Measurements from ENCODE around the gene INPP5K.

INPP5K gene

DNA sequence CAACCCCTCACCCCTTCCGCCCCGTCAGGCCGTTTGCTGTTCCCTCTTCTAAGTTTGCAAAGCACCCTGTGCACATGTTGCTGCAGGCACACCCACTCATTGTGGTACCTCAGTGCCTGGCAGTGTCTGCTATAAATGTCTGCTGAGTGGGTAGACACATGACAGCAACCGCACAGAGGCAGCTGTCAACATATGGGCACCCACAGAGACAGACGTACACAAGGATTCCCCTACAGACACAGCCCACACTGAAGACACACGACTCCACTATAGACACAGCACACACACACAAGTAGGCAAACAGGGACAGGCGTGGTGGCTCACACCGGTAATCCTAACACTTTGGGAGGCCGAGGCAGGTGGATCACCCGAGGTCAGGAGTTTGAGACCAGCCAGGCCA is 42.6 kb downstream of the INPP5K start:
- no peak overlapping the region for H3K9ac ChIP-seq (ENCODE audit: low read length)
- no peaks in the 10 kb centered on the region for H3K4me1 ChIP-seq (ENCODE audit: control insufficient read depth, insufficient read depth, low read length)
- H3K4me3 ChIP-seq (ENCODE audit: low read length), result no peak overlapping the region
- peaks cover 37% of the 10 kb centered on the region for H3K36me3 ChIP-seq (ENCODE audit: control insufficient read depth, insufficient read depth, low read length)
- no peaks in the 10 kb centered on the region for H3K27me3 ChIP-seq (ENCODE audit: control insufficient read depth, insufficient read depth, low read length)
- no peak overlapping the region for H3K27ac ChIP-seq (ENCODE audit: low read depth, low read length)

- Histone ChIP-seq H3K27ac (ENCODE audit: low read depth, low read length) (no peak overlapping the region), H3K9ac (ENCODE audit: low read length) (no peak overlapping the region), H3K4me3 (ENCODE audit: low read length) (no peak overlapping the region), H3K36me3 (ENCODE audit: control insufficient read depth, insufficient read depth, low read length) (peaks cover 39% of the 10 kb centered on the region), H3K4me1 (ENCODE audit: control insufficient read depth, insufficient read depth, low read length) (no peaks in the 10 kb centered on the region), H3K27me3 (ENCODE audit: control insufficient read depth, insufficient read depth, low read length) (no peaks in the 10 kb centered on the region)
Observed at GRCh38 chr17:1473170-1473569, 43.2 kb downstream of the INPP5K start.

DNA sequence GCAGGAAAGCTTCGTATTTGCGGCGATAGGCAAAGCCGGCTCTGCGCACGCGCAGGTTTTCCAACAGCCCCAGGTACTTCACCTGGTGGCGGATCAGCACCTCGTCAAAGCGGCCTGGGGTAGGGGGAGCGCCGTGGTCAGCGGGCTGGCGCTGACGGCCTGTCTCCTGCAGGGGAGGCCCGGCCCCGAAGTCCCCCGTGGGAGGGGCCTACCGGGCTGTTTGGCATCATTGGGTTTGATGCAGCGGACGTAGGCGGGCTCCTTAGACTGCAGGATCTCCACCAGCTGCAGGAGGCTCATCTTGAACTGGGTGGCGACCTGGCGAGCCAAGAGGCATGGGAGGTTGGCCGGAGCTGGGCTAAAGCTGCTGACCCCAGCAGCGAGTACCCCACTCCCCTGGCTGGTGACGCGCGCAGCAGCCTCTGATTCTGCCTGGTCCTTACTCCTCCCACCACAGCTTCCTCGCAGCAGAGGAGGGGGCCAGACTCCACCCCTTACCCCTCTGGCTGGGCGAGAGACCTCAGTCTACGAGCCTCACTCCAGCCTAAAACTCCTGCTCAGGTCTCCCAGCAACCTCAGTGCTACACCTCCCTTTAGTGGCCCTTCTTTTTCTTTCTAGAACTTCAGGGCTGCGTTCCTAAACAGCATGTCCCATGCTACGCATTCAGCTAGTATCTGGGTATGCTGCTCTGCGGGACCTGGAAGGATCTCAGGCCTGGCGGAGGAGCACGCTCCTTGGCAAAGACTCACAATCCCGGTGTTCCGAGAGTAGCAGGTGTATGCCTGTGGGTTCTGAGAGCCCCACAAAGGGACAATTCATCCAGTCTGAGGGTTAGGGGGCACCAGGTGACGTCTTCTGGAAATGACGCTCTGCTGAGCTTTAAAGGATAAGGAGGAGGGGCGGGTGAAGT is 44.2 kb downstream of the INPP5K start:
- Histone ChIP-seq H3K9ac (ENCODE audit: low read length) (no peak overlapping the region), H3K27me3 (ENCODE audit: control insufficient read depth, insufficient read depth, low read length) (no peaks in the 10 kb centered on the region), H3K36me3 (ENCODE audit: control insufficient read depth, insufficient read depth, low read length) (peaks cover 45% of the 10 kb centered on the region), H3K4me3 (ENCODE audit: low read length) (no peak overlapping the region), H3K4me1 (ENCODE audit: control insufficient read depth, insufficient read depth, low read length) (no peaks in the 10 kb centered on the region), H3K27ac (ENCODE audit: low read depth, low read length) (no peak overlapping the region)

DNA sequence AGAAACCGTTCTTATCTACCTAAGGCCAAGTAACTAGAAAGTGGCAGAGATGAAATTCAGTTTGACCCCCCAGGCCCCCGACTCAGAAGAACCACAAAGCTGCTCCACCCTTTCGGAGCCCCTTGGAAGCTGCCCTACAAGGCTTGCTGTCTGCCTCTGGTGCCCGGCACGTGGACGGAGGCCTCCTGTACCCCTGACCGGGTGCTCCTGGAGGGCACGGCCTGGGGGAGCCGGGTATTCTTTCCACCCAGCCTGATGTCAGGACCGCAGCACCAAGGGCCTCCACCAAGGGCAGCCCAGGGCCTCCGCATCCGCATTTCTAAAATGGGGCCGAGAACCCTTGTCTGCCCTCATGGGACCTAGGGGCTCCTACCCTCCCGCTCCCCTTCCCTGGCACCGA is 44.9 kb downstream of the INPP5K start:
- H3K27ac ChIP-seq (ENCODE audit: low read depth, low read length), result no peak overlapping the region
- no peaks in the 10 kb centered on the region for H3K27me3 ChIP-seq (ENCODE audit: control insufficient read depth, insufficient read depth, low read length)
- H3K36me3 ChIP-seq (ENCODE audit: control insufficient read depth, insufficient read depth, low read length), result peaks cover 46% of the 10 kb centered on the region
- no peak overlapping the region for H3K9ac ChIP-seq (ENCODE audit: low read length)
- no peaks in the 10 kb centered on the region for H3K4me1 ChIP-seq (ENCODE audit: control insufficient read depth, insufficient read depth, low read length)
- H3K4me3 ChIP-seq (ENCODE audit: low read length), result no peak overlapping the region

DNA sequence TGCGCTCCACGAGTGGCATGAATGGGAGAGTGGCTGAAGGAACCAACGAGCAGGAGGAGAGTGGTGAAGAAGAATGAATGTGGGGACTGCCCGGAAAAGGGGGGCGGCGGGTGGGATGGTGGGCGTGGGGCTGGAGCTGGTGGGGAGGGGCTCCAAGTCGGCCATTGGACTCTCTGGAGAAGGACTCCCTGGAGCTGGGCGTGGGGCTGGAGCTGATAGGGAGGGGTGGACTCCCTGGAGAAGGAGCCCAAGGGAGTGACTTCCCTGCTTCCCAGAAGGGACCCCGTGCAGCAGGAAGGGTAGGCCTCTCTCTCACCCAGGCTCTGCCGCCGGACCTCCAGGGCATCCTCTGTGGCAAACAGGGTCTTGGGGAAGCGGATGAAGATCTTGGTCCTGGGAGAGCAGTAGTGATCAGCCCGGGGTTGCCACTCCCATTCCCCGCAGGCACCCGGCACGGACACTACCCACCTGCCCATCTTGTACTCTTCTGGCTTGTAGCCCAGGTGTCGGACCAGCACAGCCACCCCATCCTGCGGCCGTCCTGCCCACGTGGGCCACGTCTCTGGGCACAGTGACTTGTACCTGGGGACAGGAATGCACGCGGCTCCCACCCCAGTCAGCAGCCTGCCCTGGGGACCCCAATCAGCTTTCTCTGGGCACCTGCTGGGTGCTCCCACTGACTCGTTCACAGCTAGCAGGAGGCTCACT is 45.5 kb downstream of the INPP5K start:
- Histone ChIP-seq H3K4me3 (ENCODE audit: low read length) (no peak overlapping the region), H3K36me3 (ENCODE audit: control insufficient read depth, insufficient read depth, low read length) (peaks cover 45% of the 10 kb centered on the region), H3K27ac (ENCODE audit: low read depth, low read length) (no peak overlapping the region), H3K9ac (ENCODE audit: low read length) (no peak overlapping the region), H3K4me1 (ENCODE audit: control insufficient read depth, insufficient read depth, low read length) (no peaks in the 10 kb centered on the region), H3K27me3 (ENCODE audit: control insufficient read depth, insufficient read depth, low read length) (no peaks in the 10 kb centered on the region)

DNA sequence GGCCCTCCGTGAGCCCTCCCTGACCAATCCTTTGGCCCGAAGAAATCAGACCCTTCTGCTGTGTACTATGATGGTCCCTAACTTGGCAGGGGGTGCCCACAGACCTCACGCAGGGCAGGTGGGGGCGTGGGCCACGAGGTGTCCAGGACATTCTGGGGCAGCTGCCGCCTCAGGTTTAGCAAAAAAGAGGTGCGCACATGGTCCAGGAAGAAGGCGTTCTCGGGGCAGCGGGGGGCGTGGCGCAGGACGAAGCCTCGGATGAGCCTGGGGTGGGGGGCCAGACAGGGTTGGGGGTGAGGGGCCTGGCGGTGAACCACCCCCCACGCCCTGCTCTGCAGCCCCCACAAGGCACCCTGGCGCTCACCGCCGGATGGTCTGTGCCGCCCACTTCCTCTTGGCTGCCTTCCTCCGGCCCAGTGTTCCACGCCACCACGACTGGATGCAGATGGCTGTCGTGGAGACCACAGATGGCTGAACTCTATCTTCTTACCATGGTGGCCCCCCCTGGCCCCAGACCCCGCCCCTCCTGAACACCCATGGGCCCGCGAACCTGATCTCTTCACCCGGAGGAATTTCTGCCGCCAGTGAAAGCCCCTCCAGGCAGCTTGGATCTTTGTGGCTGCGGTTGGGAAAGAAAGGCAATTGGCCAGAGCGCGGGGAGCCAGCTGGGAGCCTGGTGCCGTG is 46.2 kb downstream of the INPP5K start:
- Histone ChIP-seq H3K9ac (ENCODE audit: low read length) (no peak overlapping the region), H3K27ac (ENCODE audit: low read depth, low read length) (no peak overlapping the region), H3K36me3 (ENCODE audit: control insufficient read depth, insufficient read depth, low read length) (peaks cover 43% of the 10 kb centered on the region), H3K4me3 (ENCODE audit: low read length) (no peak overlapping the region), H3K4me1 (ENCODE audit: control insufficient read depth, insufficient read depth, low read length) (no peaks in the 10 kb centered on the region), H3K27me3 (ENCODE audit: control insufficient read depth, insufficient read depth, low read length) (no peaks in the 10 kb centered on the region)

DNA sequence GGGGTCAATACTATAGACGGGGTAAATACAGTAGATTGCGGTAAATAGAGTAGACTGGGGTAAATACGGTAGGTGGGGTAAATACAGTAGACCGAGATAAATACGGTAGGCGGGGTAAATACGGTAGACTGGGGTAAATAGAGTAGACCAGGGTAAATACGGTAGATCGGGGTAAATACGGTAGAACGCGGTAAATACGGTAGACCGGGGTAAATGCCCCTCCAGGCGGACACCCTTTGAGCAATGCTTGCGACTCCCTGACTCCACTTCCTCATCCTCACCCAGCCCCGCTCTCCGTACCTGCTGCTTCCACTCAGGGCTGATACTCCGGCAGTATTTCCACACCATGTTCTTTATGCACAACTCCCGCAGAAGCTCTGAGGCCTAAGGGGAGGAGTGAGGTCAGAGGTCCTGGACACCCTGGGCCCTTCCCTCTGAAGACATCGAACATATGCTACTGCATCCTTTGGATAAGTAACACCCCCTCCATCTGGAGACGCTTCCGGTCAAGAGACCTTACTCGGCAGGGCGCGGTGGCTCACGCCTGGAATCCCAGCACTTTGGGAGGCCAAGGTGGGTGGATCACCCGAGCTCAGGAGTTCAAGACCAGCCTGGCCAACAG is 47.1 kb downstream of the INPP5K start:
- H3K27me3 ChIP-seq (ENCODE audit: control insufficient read depth, insufficient read depth, low read length), result no peaks in the 10 kb centered on the region
- no peak overlapping the region for H3K4me3 ChIP-seq (ENCODE audit: low read length)
- no peak overlapping the region for H3K9ac ChIP-seq (ENCODE audit: low read length)
- peaks cover 49% of the 10 kb centered on the region for H3K36me3 ChIP-seq (ENCODE audit: control insufficient read depth, insufficient read depth, low read length)
- H3K4me1 ChIP-seq (ENCODE audit: control insufficient read depth, insufficient read depth, low read length), result no peaks in the 10 kb centered on the region
- H3K27ac ChIP-seq (ENCODE audit: low read depth, low read length), result no peak overlapping the region

DNA sequence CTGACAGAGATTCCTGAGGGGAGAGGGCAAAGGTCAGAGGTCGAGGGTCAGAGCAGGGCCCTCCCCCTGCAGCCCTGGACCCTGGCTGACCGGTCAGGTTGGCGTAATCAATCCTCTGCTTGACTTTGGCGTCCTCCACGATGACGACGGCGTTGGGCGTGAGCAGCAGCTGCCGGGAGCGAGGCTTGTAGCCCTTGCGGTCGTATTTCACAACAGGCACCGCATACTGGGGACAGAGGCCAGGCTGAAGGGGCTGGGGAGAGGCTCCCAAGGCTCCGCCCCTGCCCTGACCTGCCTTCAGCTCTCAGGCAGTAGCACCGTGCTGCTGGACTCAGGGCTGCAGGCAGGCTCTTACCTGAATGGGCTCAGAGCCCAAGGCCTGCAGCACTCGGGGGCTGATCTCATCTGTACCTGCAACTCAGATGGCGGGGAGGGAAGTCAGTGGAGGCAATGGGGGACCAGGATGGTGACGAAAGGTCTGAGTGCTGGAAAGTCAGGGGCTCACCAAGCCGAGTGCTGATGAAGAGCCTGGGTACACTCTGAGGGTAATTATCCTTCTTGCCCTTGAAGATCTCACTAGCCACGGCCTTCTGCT is 48.4 kb downstream of the INPP5K start:
- H3K4me1 ChIP-seq (ENCODE audit: control insufficient read depth, insufficient read depth, low read length), result no peaks in the 10 kb centered on the region

GRCh38 chr17:1467258-1467657 is 49.2 kb downstream of the INPP5K start:
- no peaks in the 10 kb centered on the region for H3K27me3 ChIP-seq (ENCODE audit: control insufficient read depth, insufficient read depth, low read length)
- no peaks in the 10 kb centered on the region for H3K4me1 ChIP-seq (ENCODE audit: control insufficient read depth, insufficient read depth, low read length)
- peaks cover 43% of the 10 kb centered on the region for H3K36me3 ChIP-seq (ENCODE audit: control insufficient read depth, insufficient read depth, low read length)
- H3K4me3 ChIP-seq (ENCODE audit: low read length), result no peak overlapping the region
- H3K9ac ChIP-seq (ENCODE audit: low read length), result no peak overlapping the region
- no peak overlapping the region for H3K27ac ChIP-seq (ENCODE audit: low read depth, low read length)

More for the DNA sequence above, 48.4 kb downstream of the INPP5K start:
- Histone ChIP-seq H3K9ac (ENCODE audit: low read length) (no peak overlapping the region), H3K4me3 (ENCODE audit: low read length) (no peak overlapping the region), H3K27me3 (ENCODE audit: control insufficient read depth, insufficient read depth, low read length) (no peaks in the 10 kb centered on the region), H3K36me3 (ENCODE audit: control insufficient read depth, insufficient read depth, low read length) (peaks cover 46% of the 10 kb centered on the region), H3K27ac (ENCODE audit: low read depth, low read length) (no peak overlapping the region)

DNA sequence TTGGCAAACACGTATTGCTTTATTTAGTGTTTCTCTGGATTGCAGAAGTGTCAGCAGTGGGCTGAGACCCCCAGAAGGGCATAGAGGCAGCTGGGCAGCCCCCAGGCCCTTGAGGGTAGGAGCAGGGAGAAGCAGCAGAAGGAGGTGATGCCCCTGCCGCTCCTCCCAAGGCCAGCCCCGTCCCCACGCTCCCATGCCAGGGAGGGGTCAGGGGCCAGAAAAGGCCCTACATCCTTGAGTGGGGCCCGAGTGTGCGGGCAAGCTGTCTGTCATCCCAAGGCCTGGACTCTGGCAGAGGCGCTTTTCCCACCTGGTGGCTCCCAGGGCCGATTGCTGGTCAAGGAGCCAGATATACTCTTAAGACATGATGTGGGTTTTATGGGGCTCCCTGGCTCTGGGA is 52.2 kb downstream of the INPP5K start:
- Histone ChIP-seq H3K4me3 (ENCODE audit: low read length) (no peak overlapping the region), H3K36me3 (ENCODE audit: control insufficient read depth, insufficient read depth, low read length) (peaks cover 27% of the 10 kb centered on the region), H3K4me1 (ENCODE audit: control insufficient read depth, insufficient read depth, low read length) (no peaks in the 10 kb centered on the region), H3K27ac (ENCODE audit: low read depth, low read length) (no peak overlapping the region), H3K27me3 (ENCODE audit: control insufficient read depth, insufficient read depth, low read length) (no peaks in the 10 kb centered on the region), H3K9ac (ENCODE audit: low read length) (no peak overlapping the region)

DNA sequence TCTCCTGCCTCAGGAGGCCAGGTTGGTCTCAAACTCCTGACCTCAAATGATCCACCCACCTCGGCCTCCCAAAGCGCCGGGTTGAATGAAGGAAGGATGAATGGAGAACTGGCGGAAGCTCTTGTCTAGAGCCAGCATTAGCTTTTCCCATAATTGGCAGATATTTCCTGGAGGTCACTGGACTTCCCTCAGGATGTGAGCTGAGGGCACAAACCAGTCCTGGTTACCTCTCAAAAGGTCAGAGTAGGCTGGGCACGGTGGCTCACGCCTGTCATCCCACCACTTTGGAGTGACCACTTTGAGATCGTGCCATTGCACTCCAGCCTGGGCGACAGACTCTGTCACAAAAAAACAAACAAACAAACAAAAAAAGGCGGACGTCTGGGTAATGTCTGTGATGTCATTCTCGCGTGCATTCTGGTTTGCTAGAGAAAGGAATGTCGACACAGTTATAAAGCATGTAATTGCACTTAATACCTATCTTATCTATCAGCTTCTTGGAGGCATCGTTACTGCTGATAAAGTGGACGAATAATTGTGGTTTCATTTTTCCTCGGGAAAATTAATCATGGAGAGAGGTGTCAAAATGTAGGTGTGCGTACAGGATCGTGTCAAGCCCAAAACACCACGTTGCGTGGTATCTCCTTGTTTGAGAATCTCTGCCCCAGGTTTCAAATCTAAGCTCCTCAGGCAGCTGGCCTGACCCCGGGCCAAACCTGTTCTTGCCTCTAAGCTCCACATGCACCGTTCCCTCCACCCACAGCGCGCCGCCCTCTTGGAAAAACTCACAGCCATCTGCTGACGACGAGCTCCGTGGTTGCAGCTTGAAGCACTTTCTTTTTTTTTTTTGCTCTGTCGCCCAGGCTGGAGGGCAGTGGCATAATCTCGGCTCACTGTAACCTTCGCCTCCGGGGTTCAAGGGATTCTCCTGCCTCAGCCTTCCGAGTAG is 54.0 kb downstream of the INPP5K start:
- H3K9ac ChIP-seq (ENCODE audit: low read length), result no peak overlapping the region
- no peak overlapping the region for H3K4me3 ChIP-seq (ENCODE audit: low read length)
- peaks cover 13% of the 10 kb centered on the region for H3K36me3 ChIP-seq (ENCODE audit: control insufficient read depth, insufficient read depth, low read length)
- no peaks in the 10 kb centered on the region for H3K4me1 ChIP-seq (ENCODE audit: control insufficient read depth, insufficient read depth, low read length)
- H3K27ac ChIP-seq (ENCODE audit: low read depth, low read length), result no peak overlapping the region
- no peaks in the 10 kb centered on the region for H3K27me3 ChIP-seq (ENCODE audit: control insufficient read depth, insufficient read depth, low read length)

All from rectal smooth muscle tissue (tissue), 1 donor.